ENCODE data around the gene ZNF451.
A peak's percentile ranks its signal among the peaks of the same experiment; 100 is the strongest.

The ZNF451 gene

DNA sequence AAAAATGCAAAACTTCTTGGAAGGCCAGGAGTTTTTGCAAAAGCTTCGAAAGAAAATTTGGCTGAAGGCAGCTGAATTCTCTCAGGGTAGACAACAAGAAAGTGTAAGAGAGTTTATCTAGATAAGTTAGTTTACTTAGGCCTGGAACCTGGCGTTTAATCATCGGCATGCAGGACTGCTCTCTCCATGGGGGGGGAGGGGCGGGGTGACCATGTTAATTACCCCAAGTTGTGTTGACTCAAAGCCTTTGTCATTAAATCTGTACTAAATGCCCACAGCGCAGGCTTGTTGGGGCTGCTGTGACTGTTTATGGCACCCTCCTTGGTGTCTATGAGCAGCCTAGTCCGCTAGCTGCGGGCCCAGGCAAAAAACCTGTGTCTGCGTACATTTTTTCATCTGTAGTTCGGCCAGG lies 20.1 kb upstream of the ZNF451 start:
- Histone ChIP-seq H3K4me1 (ENCODE audit: control insufficient read depth in 2 of 2, insufficient read depth in 1 of 2, low read depth in 1 of 2, low read length in 2 of 2) (peaks cover 0 to 9% of the 10 kb centered on the region in 2 donors), H3K79me1 (ENCODE audit: low read depth, low read length) (no peaks in the 10 kb centered on the region), H2BK15ac (ENCODE audit: low read length) (no peak overlapping the region), H3K4me3 (ENCODE audit: low read length in 2 of 2) (no peak overlapping the region), H3K23ac (ENCODE audit: low read depth, low read length, poor library complexity) (no peak overlapping the region), H2BK5ac (ENCODE audit: low read length) (no peak overlapping the region), H3K27me3 (ENCODE audit: control insufficient read depth in 3 of 3, insufficient read depth in 3 of 3, low read depth in 1 of 3, low read length in 3 of 3) (no peaks in the 10 kb centered on the region), H3K9me3 (replicated peaks in 1 of 2; ENCODE audit: control insufficient read depth in 2 of 2, insufficient read depth in 1 of 2, low read depth in 1 of 2, low read length in 2 of 2) (no peaks in the 10 kb centered on the region), H3K18ac (ENCODE audit: low read length) (no peak overlapping the region), H3K9ac (ENCODE audit: low read depth, low read length, poor library complexity) (no peak overlapping the region), H3K27ac (replicated peaks; ENCODE audit: low read length) (peak overlapping the region; percentile 37), H3K36me3 (replicated peaks in 1 of 2; ENCODE audit: control insufficient read depth in 2 of 2, insufficient read depth in 2 of 2, low read length in 2 of 2) (peaks cover 0 to 28% of the 10 kb centered on the region in 2 donors), H3K4ac (ENCODE audit: low read length) (no peak overlapping the region), H2BK12ac (ENCODE audit: low read length) (no peak overlapping the region), H3K4me2 (ENCODE audit: insufficient read depth, low read length, poor library complexity, severe bottlenecking) (no peak overlapping the region), H2BK120ac (ENCODE audit: low read depth, low read length) (no peak overlapping the region), H2AFZ (ENCODE audit: low read length) (no peak overlapping the region), H2AK5ac (ENCODE audit: low read depth, low read length) (no peak overlapping the region), H3K14ac (ENCODE audit: low read length) (no peak overlapping the region), H4K91ac (ENCODE audit: low read depth, low read length, poor library complexity) (no peak overlapping the region), H4K8ac (ENCODE audit: low read depth, low read length) (no peak overlapping the region)
- no peak for DNase-seq (ENCODE audit: low spot score)
- no CpG with 5 or more reads among the region's 9 CpGs for WGBS, 2 donors (ENCODE audit: extremely low coverage in 2 of 2, insufficient read length in 2 of 2, insufficient replicate concordance in 1 of 2)

DNA sequence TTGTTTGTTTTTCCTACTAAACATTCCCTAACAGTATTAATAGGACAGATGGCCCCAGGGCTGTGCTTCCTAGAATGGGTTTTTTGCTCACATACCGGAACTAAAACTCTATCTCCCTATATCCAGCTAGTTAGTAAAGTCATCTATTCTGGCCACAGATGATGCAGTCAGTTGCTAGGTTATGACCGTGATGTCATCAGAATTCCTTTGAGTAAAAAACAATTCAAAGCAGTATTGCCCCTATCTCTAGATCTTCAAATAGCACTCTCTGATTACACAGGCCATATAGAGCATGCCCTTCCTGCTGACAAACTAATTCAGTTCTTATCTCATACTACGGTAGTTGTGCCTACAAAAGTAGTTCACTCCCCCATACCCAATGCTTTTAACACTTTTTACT lies 17.9 kb upstream of the ZNF451 start:
- no peak overlapping the region for H3K27ac ChIP-seq (replicated peaks; ENCODE audit: low read length)
- H2BK12ac ChIP-seq (ENCODE audit: low read length) = no peak overlapping the region
- no CpG with 5 or more reads among the region's 3 CpGs for WGBS, 2 donors (ENCODE audit: extremely low coverage in 2 of 2, insufficient read length in 2 of 2, insufficient replicate concordance in 1 of 2)
- peaks cover 0 to 14% of the 10 kb centered on the region in 2 donors for H3K36me3 ChIP-seq (replicated peaks in 1 of 2; ENCODE audit: control insufficient read depth in 2 of 2, insufficient read depth in 2 of 2, low read length in 2 of 2)
- H3K18ac ChIP-seq (ENCODE audit: low read length) = no peak overlapping the region
- H3K9ac ChIP-seq (ENCODE audit: low read depth, low read length, poor library complexity) = no peak overlapping the region
- no peak overlapping the region for H2AK5ac ChIP-seq (ENCODE audit: low read depth, low read length)
- no peak overlapping the region for H2AFZ ChIP-seq (ENCODE audit: low read length)
- H3K23ac ChIP-seq (ENCODE audit: low read depth, low read length, poor library complexity) = no peak overlapping the region
- H2BK120ac ChIP-seq (ENCODE audit: low read depth, low read length) = no peak overlapping the region
- H4K8ac ChIP-seq (ENCODE audit: low read depth, low read length) = no peak overlapping the region
- peaks cover 0 to 9% of the 10 kb centered on the region in 2 donors for H3K4me1 ChIP-seq (ENCODE audit: control insufficient read depth in 2 of 2, insufficient read depth in 1 of 2, low read depth in 1 of 2, low read length in 2 of 2)
- H3K14ac ChIP-seq (ENCODE audit: low read length) = no peak overlapping the region
- no peak overlapping the region for H3K4ac ChIP-seq (ENCODE audit: low read length)
- H4K91ac ChIP-seq (ENCODE audit: low read depth, low read length, poor library complexity) = no peak overlapping the region
- no peaks in the 10 kb centered on the region for H3K79me1 ChIP-seq (ENCODE audit: low read depth, low read length)
- no peaks in the 10 kb centered on the region for H3K9me3 ChIP-seq (replicated peaks in 1 of 2; ENCODE audit: control insufficient read depth in 2 of 2, insufficient read depth in 1 of 2, low read depth in 1 of 2, low read length in 2 of 2)
- no peaks in the 10 kb centered on the region for H3K27me3 ChIP-seq (ENCODE audit: control insufficient read depth in 3 of 3, insufficient read depth in 3 of 3, low read depth in 1 of 3, low read length in 3 of 3)
- no peak overlapping the region for H3K4me3 ChIP-seq (ENCODE audit: low read length in 2 of 2)
- H3K4me2 ChIP-seq (ENCODE audit: insufficient read depth, low read length, poor library complexity, severe bottlenecking) = no peak overlapping the region
- H2BK5ac ChIP-seq (ENCODE audit: low read length) = no peak overlapping the region
- no peak for DNase-seq (ENCODE audit: low spot score)
- no peak overlapping the region for H2BK15ac ChIP-seq (ENCODE audit: low read length)

DNA sequence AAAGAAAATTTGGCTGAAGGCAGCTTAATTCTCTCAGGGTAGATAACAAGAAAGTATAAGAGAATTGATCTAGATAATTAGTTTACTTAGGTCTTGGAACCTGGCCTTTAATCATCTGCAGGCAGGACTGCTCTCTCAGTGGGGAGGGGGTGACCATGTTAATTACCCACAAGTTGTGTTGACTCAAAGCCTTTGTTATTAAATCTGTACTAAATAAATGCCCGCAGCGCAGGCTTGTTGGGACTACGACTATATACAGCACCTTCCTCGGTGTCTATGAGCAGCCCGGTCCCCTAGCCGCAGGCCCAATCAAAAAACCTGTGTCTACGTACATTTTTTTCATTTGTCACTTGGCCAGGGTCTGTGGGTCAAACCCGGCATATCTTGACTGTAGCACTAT lies 15.6 kb upstream of the ZNF451 start:
- H3K27ac ChIP-seq (replicated peaks; ENCODE audit: low read length) = no peak overlapping the region
- no peak overlapping the region for H2BK120ac ChIP-seq (ENCODE audit: low read depth, low read length)
- no peak overlapping the region for H2AFZ ChIP-seq (ENCODE audit: low read length)
- no peak overlapping the region for H2AK5ac ChIP-seq (ENCODE audit: low read depth, low read length)
- no peak overlapping the region for H2BK12ac ChIP-seq (ENCODE audit: low read length)
- peaks cover 0 to 7% of the 10 kb centered on the region in 2 donors for H3K4me1 ChIP-seq (ENCODE audit: control insufficient read depth in 2 of 2, insufficient read depth in 1 of 2, low read depth in 1 of 2, low read length in 2 of 2)
- H3K4ac ChIP-seq (ENCODE audit: low read length) = no peak overlapping the region
- peaks cover under 1 to 11% of the 10 kb centered on the region in 2 donors for H3K36me3 ChIP-seq (replicated peaks in 1 of 2; ENCODE audit: control insufficient read depth in 2 of 2, insufficient read depth in 2 of 2, low read length in 2 of 2)
- H3K79me1 ChIP-seq (ENCODE audit: low read depth, low read length) = no peaks in the 10 kb centered on the region
- no peak overlapping the region for H4K8ac ChIP-seq (ENCODE audit: low read depth, low read length)
- H3K9ac ChIP-seq (ENCODE audit: low read depth, low read length, poor library complexity) = no peak overlapping the region
- H3K14ac ChIP-seq (ENCODE audit: low read length) = no peak overlapping the region
- H3K18ac ChIP-seq (ENCODE audit: low read length) = no peak overlapping the region
- H3K4me3 ChIP-seq (ENCODE audit: low read length in 2 of 2) = no peak overlapping the region
- no peak overlapping the region for H4K91ac ChIP-seq (ENCODE audit: low read depth, low read length, poor library complexity)
- H3K23ac ChIP-seq (ENCODE audit: low read depth, low read length, poor library complexity) = no peak overlapping the region
- H2BK5ac ChIP-seq (ENCODE audit: low read length) = no peak overlapping the region
- no peaks in the 10 kb centered on the region for H3K27me3 ChIP-seq (ENCODE audit: control insufficient read depth in 3 of 3, insufficient read depth in 3 of 3, low read depth in 1 of 3, low read length in 3 of 3)
- peaks cover 0 to 9% of the 10 kb centered on the region in 2 donors for H3K9me3 ChIP-seq (replicated peaks in 1 of 2; ENCODE audit: control insufficient read depth in 2 of 2, insufficient read depth in 1 of 2, low read depth in 1 of 2, low read length in 2 of 2)
- no peak overlapping the region for H2BK15ac ChIP-seq (ENCODE audit: low read length)
- no CpG with 5 or more reads among the region's 8 CpGs for WGBS, 2 donors (ENCODE audit: extremely low coverage in 2 of 2, insufficient read length in 2 of 2, insufficient replicate concordance in 1 of 2)
- no peak overlapping the region for H3K4me2 ChIP-seq (ENCODE audit: insufficient read depth, low read length, poor library complexity, severe bottlenecking)
- no peak for DNase-seq (ENCODE audit: low spot score)

DNA sequence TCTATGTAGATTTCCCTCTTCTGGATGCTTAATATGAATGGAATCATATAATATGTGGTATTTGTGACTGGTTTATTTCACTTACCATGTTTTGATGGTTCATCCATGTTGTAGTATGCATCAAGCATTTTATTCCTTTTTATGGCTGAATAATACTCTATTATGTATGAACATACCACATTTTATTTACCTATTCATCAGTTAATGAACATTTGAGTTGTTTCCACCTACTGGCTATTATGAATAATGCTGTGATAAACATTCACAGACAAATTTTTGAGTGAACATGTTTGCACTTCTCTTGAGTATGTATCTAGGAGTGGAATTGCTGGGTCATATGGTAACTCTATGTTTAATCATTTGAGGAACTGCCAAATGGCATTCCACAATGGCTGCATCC lies 14.9 kb upstream of the ZNF451 start:
- no peak overlapping the region for H3K27ac ChIP-seq (replicated peaks; ENCODE audit: low read length)
- no peak overlapping the region for H2BK15ac ChIP-seq (ENCODE audit: low read length)
- H3K14ac ChIP-seq (ENCODE audit: low read length) = no peak overlapping the region
- no peak overlapping the region for H3K4me2 ChIP-seq (ENCODE audit: insufficient read depth, low read length, poor library complexity, severe bottlenecking)
- H3K18ac ChIP-seq (ENCODE audit: low read length) = no peak overlapping the region
- peaks cover 0 to 9% of the 10 kb centered on the region in 2 donors for H3K9me3 ChIP-seq (replicated peaks in 1 of 2; ENCODE audit: control insufficient read depth in 2 of 2, insufficient read depth in 1 of 2, low read depth in 1 of 2, low read length in 2 of 2)
- H4K8ac ChIP-seq (ENCODE audit: low read depth, low read length) = no peak overlapping the region
- DNase-seq (ENCODE audit: low spot score) = no peak
- peaks cover 1 to 9% of the 10 kb centered on the region in 2 donors for H3K36me3 ChIP-seq (replicated peaks in 1 of 2; ENCODE audit: control insufficient read depth in 2 of 2, insufficient read depth in 2 of 2, low read length in 2 of 2)
- no peak overlapping the region for H2BK12ac ChIP-seq (ENCODE audit: low read length)
- no peak overlapping the region for H2BK120ac ChIP-seq (ENCODE audit: low read depth, low read length)
- H3K9ac ChIP-seq (ENCODE audit: low read depth, low read length, poor library complexity) = no peak overlapping the region
- no peak overlapping the region for H4K91ac ChIP-seq (ENCODE audit: low read depth, low read length, poor library complexity)
- H3K23ac ChIP-seq (ENCODE audit: low read depth, low read length, poor library complexity) = no peak overlapping the region
- H2AFZ ChIP-seq (ENCODE audit: low read length) = no peak overlapping the region
- no peak overlapping the region for H3K4me3 ChIP-seq (ENCODE audit: low read length in 2 of 2)
- no peaks in the 10 kb centered on the region for H3K27me3 ChIP-seq (ENCODE audit: control insufficient read depth in 3 of 3, insufficient read depth in 3 of 3, low read depth in 1 of 3, low read length in 3 of 3)
- no peak overlapping the region for H3K4ac ChIP-seq (ENCODE audit: low read length)
- no peak overlapping the region for H2BK5ac ChIP-seq (ENCODE audit: low read length)
- no peak overlapping the region for H2AK5ac ChIP-seq (ENCODE audit: low read depth, low read length)
- H3K4me1 ChIP-seq (ENCODE audit: control insufficient read depth in 2 of 2, insufficient read depth in 1 of 2, low read depth in 1 of 2, low read length in 2 of 2) = peaks cover 0 to 6% of the 10 kb centered on the region in 2 donors
- no peaks in the 10 kb centered on the region for H3K79me1 ChIP-seq (ENCODE audit: low read depth, low read length)
